Lower leg skin (tissue), 3 donors: Measurements from ENCODE around the gene CSH2.

Experiments used
- CTCF ChIP-seq, 3 donors: fragments of 450-650 bp; IDR thresholded peaks; one replicate each; pipeline ENCODE4 v1.5.1; 2016; ENCODE audit warnings: antibody characterized with exemption in 3 of 3, mild to moderate bottlenecking in 3 of 3, moderate library complexity in 2 of 3
- POLR2A ChIP-seq, 2 donors: fragments of 450-650 bp; IDR thresholded peaks; one replicate each; pipeline ENCODE4 v1.6.1; 2016 to 2017; ENCODE audit warnings: antibody characterized with exemption in 2 of 2, mild to moderate bottlenecking in 1 of 2, moderate library complexity in 1 of 2

- no peak for TF ChIP-seq CTCF (IDR thresholded peaks at IDR 0.05)
- no peak for TF ChIP-seq POLR2A (IDR thresholded peaks at IDR 0.05)
Observed at GRCh38 chr17:63833026-63833740, 40.3 kb downstream of the CSH2 start.
